WTC11 (cell line): ENCODE data around the gene L3MBTL1. TPM values are rescaled to one million over a fixed set of nuclear protein-coding genes. Genes with fewer than 3 reads are reported as not detected.

Source experiments
- ATAC-seq: fragments of 200-7000 bp; cut with Tn5 transposase; 2 replicates; pipeline ENCODE4 v1.10.0; 2021; ENCODE audit warnings: mild to moderate bottlenecking, moderate library complexity
- CTCF ChIA-PET: fragments of 300-600 bp; sonication (Branson Sonifier 250); formaldehyde crosslinking; loops from one replicate; lab custom pipeline; 2021; ENCODE audit warnings: antibody characterized with exemption; lab: Charles Lee
- POLR2A ChIA-PET: fragments of 350-600 bp; sonication (Branson Sonifier 250); formaldehyde crosslinking; loops from one replicate; lab custom pipeline; 2021; ENCODE audit warnings: antibody characterized with exemption; lab: Charles Lee
- DNase-seq: peaks from one replicate; pipeline ENCODE4 v3.0.0; 2021; ENCODE audit warnings: low spot score
- H3K27ac Mint-ChIP-seq: 2 replicates; pipeline ENCODE4 v1.8.0; 2021; ENCODE audit warnings: mixed read lengths
- H3K27me3 Mint-ChIP-seq: 2 replicates; pipeline ENCODE4 v1.8.0; 2021; ENCODE audit warnings: low read depth, mild to moderate bottlenecking, moderate library complexity, mixed read lengths
- H3K36me3 Mint-ChIP-seq: 2 replicates; pipeline ENCODE4 v1.8.0; 2021; ENCODE audit warnings: mixed read lengths
- H3K4me1 Mint-ChIP-seq: 2 replicates; pipeline ENCODE4 v1.8.0; 2022; ENCODE audit warnings: mixed read lengths
- H3K4me3 Mint-ChIP-seq: 2 replicates; pipeline ENCODE4 v1.8.0; 2021; ENCODE audit warnings: mild to moderate bottlenecking, moderate library complexity, mixed read lengths
- H3K9me3 Mint-ChIP-seq: 2 replicates; pipeline ENCODE4 v1.8.0; 2021; ENCODE audit warnings: mixed read lengths
- ATF2 ChIP-seq: sonication (generic); formaldehyde crosslinking; IDR thresholded peaks from 2 replicates; pipeline ENCODE4 v1.8.1; 2022; ENCODE audit warnings: low read depth, missing genetic modification reagents, borderline replicate concordance
- ATF6 ChIP-seq: sonication (generic); formaldehyde crosslinking; IDR thresholded peaks from 2 replicates; pipeline ENCODE4 v1.8.1; 2023; ENCODE audit warnings: mild to moderate bottlenecking, missing genetic modification reagents
- CREB1 ChIP-seq: sonication (generic); formaldehyde crosslinking; IDR thresholded peaks from 2 replicates; pipeline ENCODE4 v1.8.0; 2023; ENCODE audit warnings: mild to moderate bottlenecking, missing genetic modification reagents
- E2F4 ChIP-seq: sonication (generic); formaldehyde crosslinking; IDR thresholded peaks from 2 replicates; pipeline ENCODE4 v1.8.1; 2022; ENCODE audit warnings: low read depth, mild to moderate bottlenecking, moderate library complexity, missing genetic modification reagents, borderline replicate concordance
- ELF4 ChIP-seq: sonication (generic); formaldehyde crosslinking; IDR thresholded peaks from 2 replicates; pipeline ENCODE4 v1.8.1; 2022; ENCODE audit warnings: low read depth, mild to moderate bottlenecking, moderate library complexity, missing genetic modification reagents
- EMX1 ChIP-seq: fragments of 250-450 bp; sonication (Bioruptor Pico); IDR thresholded peaks from 2 replicates; pipeline ENCODE4 v1.8.0; 2021; ENCODE audit warnings: mild to moderate bottlenecking
- ETV6 ChIP-seq: sonication (generic); formaldehyde crosslinking; IDR thresholded peaks from 2 replicates; pipeline ENCODE4 v1.8.1; 2022; ENCODE audit warnings: mild to moderate bottlenecking, missing genetic modification reagents
- SMAD3 ChIP-seq: sonication (generic); formaldehyde crosslinking; IDR thresholded peaks from 2 replicates; pipeline ENCODE4 v1.8.0; 2022; ENCODE audit warnings: missing genetic modification reagents, mild to moderate bottlenecking, borderline replicate concordance
- SP1 ChIP-seq: sonication (generic); formaldehyde crosslinking; conservative IDR thresholded peaks from 2 replicates; pipeline ENCODE4 v1.8.1; 2022; ENCODE audit warnings: missing genetic modification reagents
- TP53 ChIP-seq: sonication (generic); formaldehyde crosslinking; IDR thresholded peaks from 2 replicates; pipeline ENCODE4 v1.8.1; 2023; ENCODE audit warnings: mild to moderate bottlenecking, missing genetic modification reagents
- ZNF232 ChIP-seq: sonication (generic); formaldehyde crosslinking; IDR thresholded peaks from 2 replicates; pipeline ENCODE4 v1.8.0; 2022; ENCODE audit warnings: mild to moderate bottlenecking, missing genetic modification reagents
- total RNA-seq: library from RNA; stranded (reverse); gene quantifications from 3 replicates; pipeline ENCODE4 v1.2.3, GENCODE V29; 2021
- TF ChIP-seq, protein P1 (sequence below): fragments of 250-450 bp; sonication (Bioruptor Pico); IDR thresholded peaks from 2 replicates; pipeline ENCODE4 v1.8.0; 2021; ENCODE audit warnings: mild to moderate bottlenecking
- TF ChIP-seq, protein P2 (sequence below): sonication (generic); formaldehyde crosslinking; conservative IDR thresholded peaks from 2 replicates; pipeline ENCODE4 v1.8.1; 2023; ENCODE audit warnings: mild to moderate bottlenecking, low read depth, missing genetic modification reagents, moderate library complexity

L3MBTL1 gene
- total RNA-seq, 1 experiment from 2014 or later, result 28.3 TPM

DNA sequence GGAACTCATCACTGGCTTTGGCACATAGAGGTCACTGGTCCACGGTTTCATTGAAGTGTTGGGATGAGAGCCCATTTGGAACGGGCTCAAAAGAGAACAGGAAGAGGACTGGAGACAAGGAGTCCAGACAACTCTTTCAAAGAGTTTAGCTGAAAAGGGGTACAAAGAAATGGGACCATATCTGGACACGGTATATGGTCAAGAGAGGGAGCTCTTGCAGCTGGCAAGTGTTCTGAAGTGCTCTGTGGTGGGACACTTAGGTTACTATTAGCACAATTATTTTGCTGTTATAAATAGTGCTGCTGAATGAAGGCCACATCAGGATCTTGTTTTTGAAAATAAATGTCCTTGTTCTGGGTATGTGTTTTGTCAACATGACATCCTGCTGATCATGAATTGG, 55.9 kb downstream of the L3MBTL1 start:
- H3K27ac Mint-ChIP-seq, result no peak overlapping the region
- CTCF ChIA-PET, result interaction anchor here (0.6 kb wide), 1 partner anchor 503 kb away, joined by 3 read pairs; no protein-coding TSS in a partner anchor

GRCh38 chr20:43563991-43564390, 56.5 kb downstream of the L3MBTL1 start:
- no peak overlapping the region for H3K4me3 Mint-ChIP-seq
- H3K9me3 Mint-ChIP-seq, result no peaks in the 10 kb centered on the region
- H3K36me3 Mint-ChIP-seq, result no peaks in the 10 kb centered on the region
- CTCF ChIA-PET, result no interaction called here
- no peak for ATAC-seq
- no peak overlapping the region for H3K27ac Mint-ChIP-seq
- no peaks in the 10 kb centered on the region for H3K27me3 Mint-ChIP-seq
- TF ChIP-seq SMAD3 (CRISPR knock-in tag) (no peak), ZNF232 (no peak), TP53 (CRISPR knock-in tag) (no peak), E2F4 (no peak), ATF2 (no peak), CREB1 (CRISPR knock-in tag) (no peak)
- POLR2A ChIA-PET, result no interaction called here
- H3K4me1 Mint-ChIP-seq, result peaks cover 4% of the 10 kb centered on the region
- DNase-seq, result no peak

More for the DNA sequence above, 55.9 kb downstream of the L3MBTL1 start:
- H3K4me3 Mint-ChIP-seq, result no peak overlapping the region
- no peak for TF ChIP-seq ETV6 (CRISPR knock-in tag)
- TF ChIP-seq SP1 (CRISPR knock-in tag), result no peak
- no peaks in the 10 kb centered on the region for H3K27me3 Mint-ChIP-seq
- POLR2A ChIA-PET, result no interaction called here
- ATAC-seq (no peak), DNase-seq (no peak)
- H3K36me3 Mint-ChIP-seq, result no peaks in the 10 kb centered on the region
- no peaks in the 10 kb centered on the region for H3K4me1 Mint-ChIP-seq
- H3K9me3 Mint-ChIP-seq, result no peaks in the 10 kb centered on the region

DNA sequence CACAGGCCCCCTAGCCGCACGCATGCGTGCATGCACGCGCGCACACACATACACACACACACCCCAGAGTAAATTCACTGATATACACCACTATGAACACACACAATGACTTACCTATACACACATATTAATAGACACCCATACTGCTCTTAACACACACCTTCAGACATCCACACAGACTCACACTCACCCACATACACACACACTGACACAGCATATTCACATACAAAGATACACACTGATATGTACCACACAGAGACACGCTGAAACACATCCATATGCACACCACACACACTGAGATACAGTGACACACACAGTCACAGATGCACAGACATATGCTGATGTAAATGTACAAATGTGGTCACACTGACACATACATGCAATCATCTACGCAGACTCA, 57.0 kb downstream of the L3MBTL1 start:
- Mint-ChIP-seq H3K4me3 (no peak overlapping the region), H3K4me1 (peaks cover 4% of the 10 kb centered on the region), H3K27ac (peak overlapping the region; percentile 14; the same call in 1 of the 2 replicates), H3K9me3 (no peaks in the 10 kb centered on the region), H3K27me3 (no peaks in the 10 kb centered on the region)
- no peak for DNase-seq
- CTCF ChIA-PET, result interaction anchor here (1.4 kb wide), 1 partner anchor 26 kb away, joined by 6 read pairs; no protein-coding TSS in a partner anchor
- TF ChIP-seq, protein P1, sequence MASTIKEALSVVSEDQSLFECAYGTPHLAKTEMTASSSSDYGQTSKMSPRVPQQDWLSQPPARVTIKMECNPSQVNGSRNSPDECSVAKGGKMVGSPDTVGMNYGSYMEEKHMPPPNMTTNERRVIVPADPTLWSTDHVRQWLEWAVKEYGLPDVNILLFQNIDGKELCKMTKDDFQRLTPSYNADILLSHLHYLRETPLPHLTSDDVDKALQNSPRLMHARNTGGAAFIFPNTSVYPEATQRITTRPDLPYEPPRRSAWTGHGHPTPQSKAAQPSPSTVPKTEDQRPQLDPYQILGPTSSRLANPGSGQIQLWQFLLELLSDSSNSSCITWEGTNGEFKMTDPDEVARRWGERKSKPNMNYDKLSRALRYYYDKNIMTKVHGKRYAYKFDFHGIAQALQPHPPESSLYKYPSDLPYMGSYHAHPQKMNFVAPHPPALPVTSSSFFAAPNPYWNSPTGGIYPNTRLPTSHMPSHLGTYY (CRISPR knock-in tag), result no peak
- TF ChIP-seq ATF6 (CRISPR knock-in tag) (no peak), EMX1 (no peak), ELF4 (CRISPR knock-in tag) (no peak)
- TF ChIP-seq, protein P2, sequence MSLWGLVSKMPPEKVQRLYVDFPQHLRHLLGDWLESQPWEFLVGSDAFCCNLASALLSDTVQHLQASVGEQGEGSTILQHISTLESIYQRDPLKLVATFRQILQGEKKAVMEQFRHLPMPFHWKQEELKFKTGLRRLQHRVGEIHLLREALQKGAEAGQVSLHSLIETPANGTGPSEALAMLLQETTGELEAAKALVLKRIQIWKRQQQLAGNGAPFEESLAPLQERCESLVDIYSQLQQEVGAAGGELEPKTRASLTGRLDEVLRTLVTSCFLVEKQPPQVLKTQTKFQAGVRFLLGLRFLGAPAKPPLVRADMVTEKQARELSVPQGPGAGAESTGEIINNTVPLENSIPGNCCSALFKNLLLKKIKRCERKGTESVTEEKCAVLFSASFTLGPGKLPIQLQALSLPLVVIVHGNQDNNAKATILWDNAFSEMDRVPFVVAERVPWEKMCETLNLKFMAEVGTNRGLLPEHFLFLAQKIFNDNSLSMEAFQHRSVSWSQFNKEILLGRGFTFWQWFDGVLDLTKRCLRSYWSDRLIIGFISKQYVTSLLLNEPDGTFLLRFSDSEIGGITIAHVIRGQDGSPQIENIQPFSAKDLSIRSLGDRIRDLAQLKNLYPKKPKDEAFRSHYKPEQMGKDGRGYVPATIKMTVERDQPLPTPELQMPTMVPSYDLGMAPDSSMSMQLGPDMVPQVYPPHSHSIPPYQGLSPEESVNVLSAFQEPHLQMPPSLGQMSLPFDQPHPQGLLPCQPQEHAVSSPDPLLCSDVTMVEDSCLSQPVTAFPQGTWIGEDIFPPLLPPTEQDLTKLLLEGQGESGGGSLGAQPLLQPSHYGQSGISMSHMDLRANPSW (CRISPR knock-in tag), result no peak
- TF ChIP-seq, all 79 proteins: peak for 0
- ATAC-seq, result no peak
- POLR2A ChIA-PET, result no interaction called here
- H3K36me3 Mint-ChIP-seq, result no peaks in the 10 kb centered on the region
